ENCODE results near the gene ZFP57. TPM values are rescaled to one million over a fixed set of nuclear protein-coding genes. Genes with fewer than 3 reads are reported as not detected.

ZFP57 gene
- total RNA-seq, 6 donors from 2014 or later: 0.30 to 2.1 TPM; not detected in 4

- Histone ChIP-seq H3K27ac (no peak overlapping the region), H3K36me3 (no peaks in the 10 kb centered on the region), H3K27me3 (no peaks in the 10 kb centered on the region), H3K4me3 (no peak overlapping the region), H3K9me3 (no peaks in the 10 kb centered on the region), H3K4me1 (peaks cover 4 to 10% (median 6%) of the 10 kb centered on the region in 4 donors)
- 83 to 87% methylated on average over 10 of the region's 10 CpGs for WGBS, 2 donors
- TF ChIP-seq, protein P1, sequence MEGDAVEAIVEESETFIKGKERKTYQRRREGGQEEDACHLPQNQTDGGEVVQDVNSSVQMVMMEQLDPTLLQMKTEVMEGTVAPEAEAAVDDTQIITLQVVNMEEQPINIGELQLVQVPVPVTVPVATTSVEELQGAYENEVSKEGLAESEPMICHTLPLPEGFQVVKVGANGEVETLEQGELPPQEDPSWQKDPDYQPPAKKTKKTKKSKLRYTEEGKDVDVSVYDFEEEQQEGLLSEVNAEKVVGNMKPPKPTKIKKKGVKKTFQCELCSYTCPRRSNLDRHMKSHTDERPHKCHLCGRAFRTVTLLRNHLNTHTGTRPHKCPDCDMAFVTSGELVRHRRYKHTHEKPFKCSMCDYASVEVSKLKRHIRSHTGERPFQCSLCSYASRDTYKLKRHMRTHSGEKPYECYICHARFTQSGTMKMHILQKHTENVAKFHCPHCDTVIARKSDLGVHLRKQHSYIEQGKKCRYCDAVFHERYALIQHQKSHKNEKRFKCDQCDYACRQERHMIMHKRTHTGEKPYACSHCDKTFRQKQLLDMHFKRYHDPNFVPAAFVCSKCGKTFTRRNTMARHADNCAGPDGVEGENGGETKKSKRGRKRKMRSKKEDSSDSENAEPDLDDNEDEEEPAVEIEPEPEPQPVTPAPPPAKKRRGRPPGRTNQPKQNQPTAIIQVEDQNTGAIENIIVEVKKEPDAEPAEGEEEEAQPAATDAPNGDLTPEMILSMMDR (IDR thresholded peaks at IDR 0.05): no peak
- TF ChIP-seq EP300 (IDR thresholded peaks at IDR 0.05) (no peak), POLR2A (IDR thresholded peaks at IDR 0.05) (no peak), POLR2AphosphoS5 (IDR thresholded peaks at IDR 0.05) (no peak)
- ATAC-seq (ENCODE audit: low FRiP score in 2 of 2): no peak
- DNase-seq: no peak
These were observed 28.8 kb downstream of the ZFP57 start for GRCh38 chr6:29652198-29652584.

DNA sequence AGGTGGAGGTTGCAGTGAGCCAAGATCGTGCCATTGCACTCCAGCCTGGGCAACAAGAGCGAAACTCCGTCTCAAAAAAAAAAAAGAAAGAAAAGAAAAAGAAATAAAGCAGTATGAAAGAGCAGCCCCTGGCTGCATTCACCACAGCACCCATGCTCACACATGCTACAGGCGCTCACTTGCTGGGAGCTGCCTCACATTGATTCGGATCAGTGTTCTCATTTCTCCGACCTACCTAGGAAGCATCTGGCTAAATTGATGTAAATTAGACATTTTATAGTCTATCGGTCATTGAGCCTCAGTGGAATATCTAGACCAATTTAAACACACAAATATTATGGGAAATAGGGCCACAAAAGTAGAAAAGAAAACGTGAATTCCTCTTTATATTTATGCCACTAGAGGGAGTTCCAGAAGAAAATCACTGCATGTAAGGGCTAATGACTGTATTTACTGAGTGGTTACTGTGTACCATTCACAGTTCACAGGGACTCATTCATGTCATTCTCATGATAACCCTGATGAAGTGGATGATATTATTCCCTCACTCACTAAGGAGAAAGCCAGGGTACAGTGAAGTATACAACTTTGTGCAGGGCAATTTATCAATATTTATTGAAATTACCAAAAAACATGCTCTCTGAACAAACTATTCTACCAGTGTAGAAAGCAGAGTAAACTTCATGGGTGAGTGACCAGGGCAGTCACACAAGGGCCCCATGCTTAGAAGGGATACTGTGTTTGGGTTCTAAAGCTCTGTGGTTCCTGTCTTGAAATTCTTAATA, 29.3 kb downstream of the ZFP57 start:
- ATAC-seq (ENCODE audit: low FRiP score in 2 of 2): peak in 1 of 2 donors; percentile 30
- no peaks in the 10 kb centered on the region for H3K9me3 ChIP-seq
- TF ChIP-seq, protein P1 (IDR thresholded peaks at IDR 0.05): peak; percentile 25 to 58 (median 40)
- TF ChIP-seq EP300 (IDR thresholded peaks at IDR 0.05): no peak
- no peak overlapping the region for H3K4me3 ChIP-seq
- H3K27ac ChIP-seq: no peak overlapping the region
- H3K36me3 ChIP-seq: no peaks in the 10 kb centered on the region
- WGBS, 2 donors: 73% methylated on average over 8 of the region's 8 CpGs
- no peaks in the 10 kb centered on the region for H3K27me3 ChIP-seq
- peaks cover 4 to 10% (median 6%) of the 10 kb centered on the region in 4 donors for H3K4me1 ChIP-seq
- DNase-seq: no peak

DNA sequence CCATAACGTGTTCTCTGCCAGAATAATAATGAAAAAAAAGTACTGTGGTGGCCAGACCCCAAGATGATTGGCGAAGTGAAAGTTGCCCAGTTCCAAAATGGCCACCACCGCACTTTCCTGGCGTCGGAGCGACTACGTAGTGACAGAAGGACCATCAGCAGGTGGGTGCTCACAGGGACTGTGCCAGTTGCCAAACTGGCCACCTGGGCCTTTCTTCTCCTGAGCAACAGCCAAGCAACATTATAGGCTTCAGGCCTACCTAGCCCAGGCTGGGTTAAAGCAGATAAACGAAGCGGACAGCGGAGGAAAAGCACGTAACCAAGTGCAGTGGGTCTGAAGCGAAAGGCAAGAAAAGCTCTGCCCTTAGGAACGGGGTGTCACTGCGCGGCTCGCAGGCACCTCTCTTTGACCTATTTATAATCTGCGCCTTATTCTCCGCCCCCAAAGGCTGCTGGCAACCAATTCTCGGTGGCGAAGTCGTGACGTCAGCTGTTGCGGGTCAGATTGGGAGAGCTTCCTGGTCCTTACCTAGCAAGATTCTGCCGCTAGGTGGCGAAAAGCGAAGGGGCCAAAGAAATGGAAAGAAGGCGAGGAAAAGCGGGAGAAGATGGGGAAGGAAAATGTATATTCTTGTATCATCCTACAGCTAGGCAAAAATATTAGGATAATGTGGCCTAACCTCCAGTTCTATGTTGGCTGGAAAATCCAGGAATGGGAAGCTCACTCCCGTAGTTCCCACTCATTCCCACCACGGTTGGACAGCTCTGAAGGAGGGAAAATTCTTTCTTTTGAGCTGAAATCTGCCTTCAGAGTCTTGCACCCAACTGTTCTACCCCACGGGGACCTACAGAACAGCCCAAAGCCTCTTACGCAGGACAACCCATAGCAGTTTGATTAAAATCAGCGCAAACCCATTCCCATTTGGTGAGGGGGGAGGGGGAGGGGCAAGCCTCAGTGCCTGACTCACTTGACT, 31.0 kb downstream of the ZFP57 start:
- peak; percentile 77 to 99 for TF ChIP-seq POLR2AphosphoS5 (IDR thresholded peaks at IDR 0.05)
- TF ChIP-seq, protein P1 (IDR thresholded peaks at IDR 0.05): peak; percentile 74 to 96 (median 94)
- peak in 3 of 4 donors; percentile 71 to 95 (median 94) for TF ChIP-seq POLR2A (IDR thresholded peaks at IDR 0.05)
- no peak for TF ChIP-seq EP300 (IDR thresholded peaks at IDR 0.05)
- peak overlapping the region; percentile 92 to 97 (median 96) for H3K27ac ChIP-seq
- no peaks in the 10 kb centered on the region for H3K27me3 ChIP-seq
- no peaks in the 10 kb centered on the region for H3K9me3 ChIP-seq
- DNase-seq (peak in 1 of 2 donors; percentile 99), ATAC-seq (ENCODE audit: low FRiP score in 2 of 2) (peak; percentile 98)
- H3K4me3 ChIP-seq: peak overlapping the region; percentile 50 to 63 (median 56)
- peaks cover 4 to 10% (median 6%) of the 10 kb centered on the region in 4 donors for H3K4me1 ChIP-seq
- H3K36me3 ChIP-seq: no peaks in the 10 kb centered on the region
- 2 to 4% methylated on average over 30 to 33 of the region's 33 CpGs for WGBS, 2 donors

GRCh38 chr6:29647927-29648642, 32.9 kb downstream of the ZFP57 start:
- peaks cover 4 to 10% (median 6%) of the 10 kb centered on the region in 4 donors for H3K4me1 ChIP-seq
- ATAC-seq (ENCODE audit: low FRiP score in 2 of 2): no peak
- H3K27me3 ChIP-seq: no peaks in the 10 kb centered on the region
- H3K27ac ChIP-seq: no peak overlapping the region
- no peak overlapping the region for H3K4me3 ChIP-seq
- 93 to 96% methylated on average over 23 of the region's 23 CpGs for WGBS, 2 donors
- H3K9me3 ChIP-seq: no peaks in the 10 kb centered on the region
- peak in 1 of 2 donors; percentile 32 for DNase-seq
- no peak for TF ChIP-seq EP300 (IDR thresholded peaks at IDR 0.05)
- TF ChIP-seq POLR2A (IDR thresholded peaks at IDR 0.05): no peak
- TF ChIP-seq, protein P1 (IDR thresholded peaks at IDR 0.05): peak in 4 of 6 experiments; percentile 29 to 38 (median 36)
- TF ChIP-seq POLR2AphosphoS5 (IDR thresholded peaks at IDR 0.05): no peak
- H3K36me3 ChIP-seq: no peaks in the 10 kb centered on the region
